NCI-H524 treated with DMSO at 0.1 percent for 48 hours (cell line): Measurements from ENCODE around the gene IPO11.
"Not testable (repeated sequence)": the region's sequence is repeated elsewhere in the genome, so short reads cannot be mapped to it uniquely, and the experiment has no call there.

Experiments used
- DNase-seq: peaks from one replicate; lab custom pipeline; 2025; lab: John Stamatoyannopoulos, UW

The IPO11 gene

GRCh38 chr5:62514510-62515119, 102.1 kb downstream of the IPO11 start:
- DNase-seq: no peak

GRCh38 chr5:62520812-62521211, 108.2 kb downstream of the IPO11 start:
- DNase-seq: not testable (repeated sequence)

GRCh38 chr5:62521319-62521718, 108.8 kb downstream of the IPO11 start:
- DNase-seq: no peak

- no peak for DNase-seq
Measured at GRCh38 chr5:62522811-62523210, 110.2 kb downstream of the IPO11 start.

GRCh38 chr5:62533597-62533996, 121.0 kb downstream of the IPO11 start:
- DNase-seq: no peak

GRCh38 chr5:62534461-62535236, 122.1 kb downstream of the IPO11 start:
- no peak for DNase-seq

GRCh38 chr5:62536232-62536631, 123.7 kb downstream of the IPO11 start:
- DNase-seq: no peak

- DNase-seq: no peak
Measured at GRCh38 chr5:62536783-62537182, 124.2 kb downstream of the IPO11 start.

- DNase-seq: no peak
Measured at GRCh38 chr5:62538017-62538942, 125.7 kb downstream of the IPO11 start.

- DNase-seq: no peak
Measured at GRCh38 chr5:62542720-62543119, 130.2 kb downstream of the IPO11 start.

- no peak for DNase-seq
Measured at GRCh38 chr5:62547945-62548630, 135.5 kb downstream of the IPO11 start.

- no peak for DNase-seq
Measured at GRCh38 chr5:62550103-62550502, 137.5 kb downstream of the IPO11 start.

GRCh38 chr5:62555930-62556329, 143.4 kb downstream of the IPO11 start:
- no peak for DNase-seq

- no peak for DNase-seq
Measured at GRCh38 chr5:62558941-62559340, 146.4 kb downstream of the IPO11 start.

GRCh38 chr5:62560786-62561185, 148.2 kb downstream of the IPO11 start:
- DNase-seq: no peak

GRCh38 chr5:62561896-62562295, 149.3 kb downstream of the IPO11 start:
- no peak for DNase-seq

GRCh38 chr5:62562867-62563266, 150.3 kb downstream of the IPO11 start:
- no peak for DNase-seq

GRCh38 chr5:62564101-62564500, 151.5 kb downstream of the IPO11 start:
- DNase-seq: no peak

GRCh38 chr5:62565740-62566139, 153.2 kb downstream of the IPO11 start:
- DNase-seq: not testable (repeated sequence)

GRCh38 chr5:62568143-62568542, 155.6 kb downstream of the IPO11 start:
- DNase-seq: no peak

- no peak for DNase-seq
Measured at GRCh38 chr5:62568800-62569432, 156.4 kb downstream of the IPO11 start.

GRCh38 chr5:62569470-62569869, 156.9 kb downstream of the IPO11 start:
- DNase-seq: no peak
